Mucosa of rectum (tissue), 2 donors: Measurements from ENCODE around the gene RIMOC1.

ENCODE experiments used
- H3K27ac ChIP-seq, 2 donors: one replicate each; pipeline ENCODE4 v1.7.0; 2013; ENCODE audit warnings: inconsistent platforms in 2 of 2, low read depth in 2 of 2, low read length in 2 of 2
- H3K27me3 ChIP-seq, 2 donors: one replicate each; pipeline ENCODE4 v1.7.0; 2013; ENCODE audit warnings: low read length in 2 of 2; ENCODE audit not compliant: control insufficient read depth in 2 of 2, insufficient read depth in 2 of 2
- H3K36me3 ChIP-seq, 2 donors: one replicate each; pipeline ENCODE4 v1.7.0; 2013; ENCODE audit warnings: low read length in 2 of 2; ENCODE audit not compliant: control insufficient read depth in 2 of 2, insufficient read depth in 2 of 2
- H3K4me1 ChIP-seq, 2 donors: one replicate each; pipeline ENCODE4 v1.7.0; 2013; ENCODE audit warnings: low read length in 2 of 2, mild to moderate bottlenecking in 1 of 2; ENCODE audit not compliant: control insufficient read depth in 2 of 2, insufficient read depth in 2 of 2
- H3K4me3 ChIP-seq, 2 donors: one replicate each; pipeline ENCODE4 v1.7.0; 2013; ENCODE audit warnings: low read length in 2 of 2
- H3K9ac ChIP-seq, 2 donors: one replicate each; pipeline ENCODE4 v1.7.0; 2013; ENCODE audit warnings: low read length in 2 of 2, low read depth in 1 of 2, mild to moderate bottlenecking in 1 of 2
- H3K9me3 ChIP-seq, 2 donors: one replicate each; pipeline ENCODE4 v1.7.0; 2013; ENCODE audit warnings: low read length in 2 of 2; ENCODE audit not compliant: control insufficient read depth in 2 of 2
- donor health status: healthy.
- donor health status: Normal muscosa, but diverticular disease.

Gene RIMOC1

GRCh38 chr5:41903892-41904799, at the start of gene RIMOC1:
TSS of gene RIMOC1 (plus strand) at chr5:41904344. CDS start at chr5:41904368, 24 bp downstream.
- peak within 1 kb of the TSS; percentile 86 to 91 for H3K9ac ChIP-seq
- H3K27ac ChIP-seq: peak within 1 kb of the TSS; percentile 87 to 89
- H3K4me1 ChIP-seq: peaks cover 13 to 14% of the 10 kb centered on the region in 2 donors
- peaks cover 12 to 13% of the 10 kb centered on the region in 2 donors for H3K36me3 ChIP-seq
- H3K9me3 ChIP-seq: no peaks in the 10 kb centered on the region
- no peaks in the 10 kb centered on the region for H3K27me3 ChIP-seq
- H3K4me3 ChIP-seq: peak within 1 kb of the TSS; percentile 91 to 96

GRCh38 chr5:41856644-41857491, 47.3 kb upstream of the RIMOC1 start:
- H3K36me3 ChIP-seq: peaks cover 4 to 5% of the 10 kb centered on the region in 2 donors
- no peak overlapping the region for H3K4me3 ChIP-seq
- H3K27ac ChIP-seq: no peak overlapping the region
- H3K4me1 ChIP-seq: no peaks in the 10 kb centered on the region
- no peaks in the 10 kb centered on the region for H3K27me3 ChIP-seq
- no peak overlapping the region for H3K9ac ChIP-seq
- H3K9me3 ChIP-seq: no peaks in the 10 kb centered on the region

GRCh38 chr5:41857989-41858388, 46.2 kb upstream of the RIMOC1 start:
- no peaks in the 10 kb centered on the region for H3K4me1 ChIP-seq
- H3K9ac ChIP-seq: no peak overlapping the region
- H3K27me3 ChIP-seq: no peaks in the 10 kb centered on the region
- peaks cover 0 to 3% of the 10 kb centered on the region in 2 donors for H3K36me3 ChIP-seq
- H3K9me3 ChIP-seq: no peaks in the 10 kb centered on the region
- no peak overlapping the region for H3K4me3 ChIP-seq
- no peak overlapping the region for H3K27ac ChIP-seq

GRCh38 chr5:41858890-41859289, 45.3 kb upstream of the RIMOC1 start:
- Histone ChIP-seq H3K9ac (no peak overlapping the region), H3K27ac (no peak overlapping the region), H3K9me3 (no peaks in the 10 kb centered on the region), H3K4me3 (no peak overlapping the region), H3K36me3 (peaks cover 0 to 3% of the 10 kb centered on the region in 2 donors), H3K27me3 (no peaks in the 10 kb centered on the region), H3K4me1 (no peaks in the 10 kb centered on the region)

- H3K27me3 ChIP-seq: no peaks in the 10 kb centered on the region
- H3K36me3 ChIP-seq: no peaks in the 10 kb centered on the region
- H3K4me3 ChIP-seq: no peak overlapping the region
- H3K27ac ChIP-seq: no peak overlapping the region
- no peaks in the 10 kb centered on the region for H3K4me1 ChIP-seq
- no peak overlapping the region for H3K9ac ChIP-seq
- H3K9me3 ChIP-seq: no peaks in the 10 kb centered on the region
These were observed 40.2 kb upstream of the RIMOC1 start for GRCh38 chr5:41863871-41864486.

DNA sequence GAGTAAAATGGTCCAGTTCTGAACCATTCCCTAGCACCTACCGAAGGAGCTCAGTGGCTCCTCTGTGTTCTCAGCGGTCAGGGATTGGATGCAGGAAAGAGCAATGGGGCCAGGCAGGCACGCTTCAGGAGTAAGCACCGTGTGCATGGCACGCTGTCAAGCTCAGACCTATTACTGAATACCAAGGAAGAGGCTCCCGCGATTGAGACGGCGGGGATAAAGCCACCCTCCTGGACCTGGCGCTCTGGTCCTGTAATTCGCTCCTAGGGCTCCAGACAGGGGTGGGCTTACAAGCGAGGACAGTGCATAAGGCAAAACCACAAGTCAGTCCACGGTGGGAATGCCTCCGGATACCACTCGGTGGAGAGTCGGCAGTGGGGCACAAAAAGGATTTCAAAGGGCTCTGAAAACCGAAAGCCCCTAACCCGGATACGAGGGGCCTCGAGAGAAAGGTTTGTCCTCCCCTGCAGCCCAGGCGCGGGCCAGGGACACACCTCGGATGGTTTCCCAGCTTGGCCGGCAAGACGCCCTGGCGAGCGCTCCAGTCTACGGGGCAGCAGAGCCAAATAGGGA, 34.9 kb upstream of the RIMOC1 start:
- H3K4me1 ChIP-seq: peaks cover 5 to 10% of the 10 kb centered on the region in 2 donors
- H3K4me3 ChIP-seq: peak overlapping the region; percentile 86
- H3K27me3 ChIP-seq: peaks cover 0 to 2% of the 10 kb centered on the region in 2 donors
- H3K36me3 ChIP-seq: no peaks in the 10 kb centered on the region
- H3K27ac ChIP-seq: peak overlapping the region; percentile 79 to 82
- H3K9ac ChIP-seq: peak overlapping the region; percentile 82 to 84
- H3K9me3 ChIP-seq: no peaks in the 10 kb centered on the region

- H3K36me3 ChIP-seq: no peaks in the 10 kb centered on the region
- peak within 1 kb of the TSS; percentile 79 to 82 for H3K27ac ChIP-seq
- peaks cover 5 to 10% of the 10 kb centered on the region in 2 donors for H3K4me1 ChIP-seq
- H3K4me3 ChIP-seq: peak within 1 kb of the TSS; percentile 86
- no peaks in the 10 kb centered on the region for H3K9me3 ChIP-seq
- peaks cover 0 to 2% of the 10 kb centered on the region in 2 donors for H3K27me3 ChIP-seq
- H3K9ac ChIP-seq: peak within 1 kb of the TSS; percentile 82 to 84
These were observed 34.2 kb upstream of the RIMOC1 start, which contains the start of gene OXCT1 for GRCh38 chr5:41869724-41870626. TSS of gene OXCT1 (minus strand) at chr5:41870425. CDS start at chr5:41870358, 67 bp downstream.

DNA sequence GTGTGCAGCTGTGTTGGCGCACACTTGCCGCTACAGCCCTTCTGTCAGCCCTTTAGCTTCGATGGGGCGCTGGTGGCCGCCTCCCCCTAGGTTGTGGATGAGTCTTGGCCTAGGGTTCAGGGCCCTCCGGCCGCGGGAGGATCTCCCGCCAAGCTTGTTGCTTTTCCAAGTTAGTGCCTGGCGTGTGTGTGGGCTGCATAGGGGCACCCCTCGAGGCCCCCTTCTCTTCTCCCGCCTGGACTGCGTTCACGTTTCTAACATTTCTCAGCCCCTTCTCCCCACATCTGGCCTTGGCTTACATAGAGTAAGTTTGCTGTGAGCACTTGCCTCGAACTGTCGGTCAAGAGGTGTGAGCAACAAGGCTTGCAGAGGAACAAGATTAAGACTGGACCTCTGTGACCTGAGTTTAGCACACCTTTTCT, 33.5 kb upstream of the RIMOC1 start:
- no peaks in the 10 kb centered on the region for H3K36me3 ChIP-seq
- H3K4me1 ChIP-seq: peaks cover 5 to 10% of the 10 kb centered on the region in 2 donors
- peak overlapping the region; percentile 79 to 82 for H3K27ac ChIP-seq
- no peaks in the 10 kb centered on the region for H3K9me3 ChIP-seq
- H3K9ac ChIP-seq: peak overlapping the region; percentile 82 to 84
- H3K4me3 ChIP-seq: peak overlapping the region; percentile 86
- H3K27me3 ChIP-seq: peaks cover 0 to 2% of the 10 kb centered on the region in 2 donors

- no peak overlapping the region for H3K9ac ChIP-seq
- H3K4me3 ChIP-seq: no peak overlapping the region
- no peak overlapping the region for H3K27ac ChIP-seq
These were observed 32.3 kb upstream of the RIMOC1 start for GRCh38 chr5:41871852-41872251.

More at GRCh38 chr5:41871852-41872251, 32.3 kb upstream of the RIMOC1 start:
- Histone ChIP-seq H3K9me3 (no peaks in the 10 kb centered on the region), H3K27me3 (peaks cover 0 to 2% of the 10 kb centered on the region in 2 donors), H3K36me3 (no peaks in the 10 kb centered on the region), H3K4me1 (peaks cover 5 to 10% of the 10 kb centered on the region in 2 donors)
